Neural progenitor cell (in vitro differentiated cells): ENCODE measurements around the gene COPB1. TPM values are rescaled to one million over a fixed set of nuclear protein-coding genes. Genes with fewer than 3 reads are reported as not detected.
"Not testable (repeated sequence)": the region's sequence is repeated elsewhere in the genome, so short reads cannot be mapped to it uniquely, and the experiment has no call there.

Source experiments
- DNase-seq: peaks from one replicate; pipeline ENCODE4 v3.0.0-alpha.2; 2016; ENCODE audit warnings: low spot score
- H2AFZ ChIP-seq: fragments of 200-600 bp; sonication (generic); replicated peaks from 2 replicates; pipeline ENCODE4 v1.6.1; 2016; ENCODE audit warnings: antibody characterized with exemption
- H3F3A ChIP-seq: fragments of 200-600 bp; sonication (generic); 2 replicates; pipeline ENCODE4 v1.6.1; 2016; ENCODE audit warnings: antibody characterized with exemption, low read depth
- H3K27ac ChIP-seq: fragments of 200-600 bp; sonication (generic); 2 replicates; pipeline ENCODE4 v1.5.1; 2016; ENCODE audit warnings: mild to moderate bottlenecking
- H3K27me3 ChIP-seq: fragments of 200-600 bp; sonication (generic); 2 replicates; pipeline ENCODE4 v1.6.1; 2016; ENCODE audit warnings: mild to moderate bottlenecking, moderate library complexity
- H3K36me3 ChIP-seq: fragments of 200-600 bp; sonication (generic); 2 replicates; pipeline ENCODE4 v1.5.1; 2016
- H3K4me1 ChIP-seq: fragments of 200-600 bp; sonication (generic); 2 replicates; pipeline ENCODE4 v1.6.1; 2016; ENCODE audit warnings: mixed run types
- H3K4me2 ChIP-seq: fragments of 200-600 bp; sonication (generic); 2 replicates; pipeline ENCODE4 v1.6.1; 2016
- H3K4me3 ChIP-seq: fragments of 200-600 bp; sonication (generic); 2 replicates; pipeline ENCODE4 v1.5.1; 2016
- H3K79me2 ChIP-seq: fragments of 200-600 bp; sonication (generic); 2 replicates; pipeline ENCODE4 v1.6.1; 2016; ENCODE audit warnings: low read depth
- H3K9ac ChIP-seq: fragments of 200-600 bp; sonication (generic); 2 replicates; pipeline ENCODE4 v1.6.1; 2016
- H3K9me3 ChIP-seq: fragments of 200-600 bp; sonication (generic); 2 replicates; pipeline ENCODE4 v1.5.1; 2016; ENCODE audit warnings: low read depth
- H4K20me1 ChIP-seq: fragments of 200-600 bp; sonication (generic); 2 replicates; pipeline ENCODE4 v1.6.1; 2016; ENCODE audit warnings: low read depth
- H3K27ac Mint-ChIP-seq: 3 replicates; pipeline ENCODE4 v1.8.0; 2021; ENCODE audit warnings: mixed read lengths
- H3K27me3 Mint-ChIP-seq: 2 replicates; pipeline ENCODE4 v1.8.0; 2022; ENCODE audit warnings: low read depth, mild to moderate bottlenecking, inconsistent platforms, moderate library complexity, mixed read lengths; ENCODE audit not compliant: insufficient read depth
- H3K36me3 Mint-ChIP-seq: 3 replicates; pipeline ENCODE4 v1.8.0; 2021; ENCODE audit warnings: mixed read lengths
- H3K4me1 Mint-ChIP-seq: 3 replicates; pipeline ENCODE4 v1.8.0; 2021; ENCODE audit warnings: mixed read lengths
- H3K4me3 Mint-ChIP-seq: 3 replicates; pipeline ENCODE4 v1.8.0; 2021; ENCODE audit warnings: mild to moderate bottlenecking, moderate library complexity, mixed read lengths
- H3K9me3 Mint-ChIP-seq: 3 replicates; pipeline ENCODE4 v1.8.0; 2020; ENCODE audit warnings: mixed read lengths
- CTCF ChIP-seq: fragments of 200-600 bp; sonication (generic); IDR thresholded peaks from 2 replicates; pipeline ENCODE4 v1.5.1; 2017; ENCODE audit warnings: antibody characterized with exemption, mild to moderate bottlenecking
- EZH2 ChIP-seq: fragments of 200-600 bp; sonication (generic); IDR thresholded peaks from 2 replicates; pipeline ENCODE4 v1.6.1; 2017; ENCODE audit warnings: antibody characterized with exemption, mild to moderate bottlenecking, moderate library complexity
- EZH2phosphoT487 ChIP-seq: fragments of 200-600 bp; sonication (generic); IDR thresholded peaks from 2 replicates; pipeline ENCODE4 v1.6.1; 2017; ENCODE audit warnings: antibody characterized with exemption
- total RNA-seq: library from RNA; depleted of rRNA; stranded (reverse); fragments of >200 nt; gene quantifications from 2 replicates; pipeline ENCODE4 v1.2.3, GENCODE V29; 2015; ENCODE audit warnings: low replicate concordance

COPB1 gene
- total RNA-seq, 1 donor from 2014 or later, result 212 TPM

DNA sequence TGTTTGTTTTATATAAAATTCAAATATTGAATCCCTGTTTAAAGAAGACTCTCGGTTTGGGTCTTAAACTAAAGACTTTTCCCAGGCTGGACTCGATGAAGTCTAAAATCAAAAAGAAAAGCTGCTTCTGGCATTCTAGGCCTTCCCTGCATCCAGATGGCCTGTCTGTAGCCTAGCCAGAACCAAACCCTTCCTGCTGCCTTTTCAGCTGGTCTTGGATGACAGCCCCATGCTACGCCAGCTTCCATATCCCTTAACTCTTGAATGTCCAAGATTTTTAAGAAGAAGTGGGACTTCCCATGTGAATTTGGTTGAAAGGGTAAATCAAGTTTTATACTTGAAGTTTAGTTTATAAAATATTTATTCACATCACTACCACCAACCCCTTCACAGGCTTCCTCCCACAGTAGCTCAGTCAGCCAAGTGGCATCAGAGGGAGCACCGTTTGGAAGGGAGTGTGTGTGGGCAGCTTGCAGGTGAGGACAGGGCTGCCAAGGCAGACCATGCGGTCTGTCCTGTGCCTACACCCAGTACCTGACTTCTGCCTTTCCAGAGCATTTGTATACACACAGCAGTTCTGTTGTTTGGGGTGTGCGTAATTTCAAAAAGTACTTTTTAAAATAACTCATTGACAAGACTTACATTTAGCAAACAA lies 38.8 kb upstream of the COPB1 start:
- Histone ChIP-seq H2AFZ (no peak overlapping the region), H3K4me1 (peaks cover 12% of the 10 kb centered on the region), H3K9ac (no peak overlapping the region), H3F3A (no peaks in the 10 kb centered on the region), H4K20me1 (no peaks in the 10 kb centered on the region), H3K27ac (no peak overlapping the region), H3K4me3 (no peak overlapping the region), H3K36me3 (no peaks in the 10 kb centered on the region), H3K27me3 (no peaks in the 10 kb centered on the region), H3K4me2 (no peak overlapping the region), H3K9me3 (no peaks in the 10 kb centered on the region), H3K79me2 (no peaks in the 10 kb centered on the region)
- no peak for DNase-seq
- Mint-ChIP-seq H3K4me1 (peaks cover 13% of the 10 kb centered on the region), H3K9me3 (no peaks in the 10 kb centered on the region), H3K4me3 (no peak overlapping the region), H3K36me3 (no peaks in the 10 kb centered on the region), H3K27me3 (peaks cover 7% of the 10 kb centered on the region), H3K27ac (no peak overlapping the region)
- TF ChIP-seq EZH2phosphoT487 (no peak), CTCF (no peak), EZH2 (no peak)

DNA sequence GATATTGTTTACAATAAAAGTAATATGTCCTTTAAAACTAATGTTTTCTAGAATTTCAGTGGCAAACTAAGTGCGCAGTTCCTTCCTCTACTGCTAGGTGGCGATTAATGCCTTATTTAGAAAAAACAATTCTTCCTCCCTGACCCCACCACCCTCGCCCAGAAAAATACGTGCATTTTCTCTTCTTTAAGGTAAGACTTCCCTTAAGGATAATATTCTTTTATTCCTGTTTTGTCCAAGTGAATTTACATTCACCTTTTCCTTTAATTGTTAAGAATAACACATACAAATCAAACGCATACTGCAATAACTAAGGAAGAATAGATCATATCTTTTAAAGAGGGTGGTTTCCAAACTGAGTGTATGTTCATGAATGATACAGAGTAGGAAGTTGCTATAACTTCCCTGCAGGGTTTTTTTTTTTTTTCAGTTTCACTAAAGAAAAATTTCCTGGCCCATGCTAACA lies 37.6 kb upstream of the COPB1 start:
- TF ChIP-seq CTCF (peak; percentile 81), EZH2 (no peak)
- H3K36me3 Mint-ChIP-seq, result no peaks in the 10 kb centered on the region
- no peaks in the 10 kb centered on the region for H3K9me3 ChIP-seq
- no peak overlapping the region for H3K4me2 ChIP-seq
- no peaks in the 10 kb centered on the region for H3K9me3 Mint-ChIP-seq
- H3F3A ChIP-seq, result no peaks in the 10 kb centered on the region
- no peak overlapping the region for H3K9ac ChIP-seq
- no peak overlapping the region for H2AFZ ChIP-seq
- DNase-seq, result peak; percentile 50
- H3K36me3 ChIP-seq, result no peaks in the 10 kb centered on the region
- no peaks in the 10 kb centered on the region for H3K79me2 ChIP-seq
- H3K27me3 Mint-ChIP-seq, result peaks cover 7% of the 10 kb centered on the region
- no peak overlapping the region for H3K4me3 ChIP-seq
- no peak overlapping the region for H3K27ac ChIP-seq
- H3K27me3 ChIP-seq, result no peaks in the 10 kb centered on the region
- H3K4me1 Mint-ChIP-seq, result peaks cover 9% of the 10 kb centered on the region
- H3K4me3 Mint-ChIP-seq, result no peak overlapping the region
- no peaks in the 10 kb centered on the region for H4K20me1 ChIP-seq
- H3K4me1 ChIP-seq, result peaks cover 8% of the 10 kb centered on the region
- no peak overlapping the region for H3K27ac Mint-ChIP-seq

- not testable (repeated sequence) for H3K4me3 Mint-ChIP-seq, DNase-seq, H3K9me3 ChIP-seq, H3K9ac ChIP-seq, H2AFZ ChIP-seq, H3K27me3 Mint-ChIP-seq, H3K27ac Mint-ChIP-seq, H3K79me2 ChIP-seq, H3K36me3 ChIP-seq, H3K27ac ChIP-seq, H3K27me3 ChIP-seq, H3K4me1 ChIP-seq, H3K36me3 Mint-ChIP-seq, H4K20me1 ChIP-seq, H3K4me3 ChIP-seq, H3K4me1 Mint-ChIP-seq, H3F3A ChIP-seq, H3K4me2 ChIP-seq, H3K9me3 Mint-ChIP-seq
Measured at GRCh38 chr11:14535166-14535565, 35.6 kb upstream of the COPB1 start.

DNA sequence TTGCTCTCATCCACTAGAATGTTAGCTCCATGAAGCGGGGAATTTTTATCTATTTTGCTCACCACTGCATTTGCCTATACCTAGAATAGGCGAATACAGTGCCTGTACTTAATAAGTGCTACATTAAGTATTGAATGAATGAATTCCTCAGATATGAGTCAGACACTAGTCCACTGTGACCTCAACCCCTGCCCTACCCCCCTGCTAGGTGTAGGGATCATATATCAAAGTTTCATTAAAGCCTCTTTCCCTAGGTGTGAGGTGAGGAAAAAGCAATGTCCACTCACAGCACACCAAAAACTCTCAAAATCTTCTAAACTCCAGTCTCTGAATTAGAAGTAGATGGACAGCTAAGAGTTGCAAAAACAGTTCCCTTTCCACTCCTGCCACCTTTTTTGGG lies 30.3 kb upstream of the COPB1 start:
- H3F3A ChIP-seq, result no peaks in the 10 kb centered on the region
- DNase-seq, result no peak
- H3K36me3 Mint-ChIP-seq, result no peaks in the 10 kb centered on the region
- no peak overlapping the region for H3K27ac ChIP-seq
- H3K4me1 ChIP-seq, result no peaks in the 10 kb centered on the region
- no peak overlapping the region for H3K4me3 ChIP-seq
- H3K9ac ChIP-seq, result no peak overlapping the region
- no peak overlapping the region for H3K4me2 ChIP-seq
- H3K9me3 Mint-ChIP-seq, result no peaks in the 10 kb centered on the region
- no peak overlapping the region for H2AFZ ChIP-seq
- no peak overlapping the region for H3K4me3 Mint-ChIP-seq
- no peaks in the 10 kb centered on the region for H3K79me2 ChIP-seq
- no peaks in the 10 kb centered on the region for H3K36me3 ChIP-seq
- no peak overlapping the region for H3K27ac Mint-ChIP-seq
- peaks cover 7% of the 10 kb centered on the region for H3K4me1 Mint-ChIP-seq
- no peaks in the 10 kb centered on the region for H3K27me3 ChIP-seq
- H3K27me3 Mint-ChIP-seq, result peaks cover 2% of the 10 kb centered on the region
- H3K9me3 ChIP-seq, result no peaks in the 10 kb centered on the region
- no peak for TF ChIP-seq EZH2phosphoT487
- no peak for TF ChIP-seq EZH2
- TF ChIP-seq CTCF, result no peak
- H4K20me1 ChIP-seq, result no peaks in the 10 kb centered on the region
